ENCODE measurements around the gene HGFAC. TPM values are rescaled to one million over a fixed set of nuclear protein-coding genes. Genes with fewer than 3 reads are reported as not detected.
A peak's percentile ranks its signal among the peaks of the same experiment; 100 is the strongest.

HGFAC gene
- total RNA-seq, 1 experiment from 2014 or later, result 0.37 TPM

DNA sequence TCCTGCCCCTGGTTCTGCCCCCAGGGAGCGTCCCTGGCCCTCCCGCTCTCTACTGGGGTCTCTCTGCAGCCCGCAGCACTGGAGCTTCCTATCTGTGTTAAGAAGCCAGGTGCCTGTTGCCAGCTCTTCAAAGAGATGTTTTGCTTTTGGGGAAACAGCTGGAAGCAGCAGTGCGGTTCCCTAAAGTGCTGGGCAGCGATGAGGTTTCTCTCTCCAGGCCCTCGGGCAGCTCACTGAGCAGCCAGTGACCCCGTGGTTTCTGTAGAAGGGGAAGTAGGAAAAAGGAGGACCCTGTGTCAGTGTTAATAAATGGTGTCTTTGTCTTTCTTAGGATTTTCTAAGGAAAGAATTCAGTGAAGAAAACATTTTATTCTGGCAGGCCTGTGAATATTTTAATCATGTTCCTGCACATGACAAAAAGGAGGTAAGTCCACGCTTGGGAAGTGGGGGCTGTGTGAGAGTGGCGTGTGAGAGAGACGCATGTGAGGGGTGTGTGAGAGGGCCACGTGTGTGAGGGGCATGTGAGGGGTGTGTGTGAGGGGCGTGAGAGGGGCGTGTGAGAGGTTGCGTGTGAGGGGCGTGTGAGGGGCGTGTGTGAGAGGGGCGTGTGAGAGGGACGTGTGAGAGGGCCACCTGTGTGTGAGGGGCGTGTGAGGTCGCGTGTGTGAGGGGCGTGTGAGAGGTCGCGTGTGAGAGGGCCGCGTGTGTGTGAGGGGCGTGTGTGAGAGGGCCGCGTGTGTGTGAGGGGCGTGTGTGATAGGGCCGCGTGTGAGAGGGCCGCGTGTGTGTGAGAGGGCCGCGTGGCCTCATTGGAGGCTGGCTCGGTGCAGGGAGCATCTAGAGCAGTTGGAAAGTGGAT lies 27.1 kb upstream of the HGFAC start:
- DNase-seq, result peak; percentile 18
- TF ChIP-seq, protein P1, sequence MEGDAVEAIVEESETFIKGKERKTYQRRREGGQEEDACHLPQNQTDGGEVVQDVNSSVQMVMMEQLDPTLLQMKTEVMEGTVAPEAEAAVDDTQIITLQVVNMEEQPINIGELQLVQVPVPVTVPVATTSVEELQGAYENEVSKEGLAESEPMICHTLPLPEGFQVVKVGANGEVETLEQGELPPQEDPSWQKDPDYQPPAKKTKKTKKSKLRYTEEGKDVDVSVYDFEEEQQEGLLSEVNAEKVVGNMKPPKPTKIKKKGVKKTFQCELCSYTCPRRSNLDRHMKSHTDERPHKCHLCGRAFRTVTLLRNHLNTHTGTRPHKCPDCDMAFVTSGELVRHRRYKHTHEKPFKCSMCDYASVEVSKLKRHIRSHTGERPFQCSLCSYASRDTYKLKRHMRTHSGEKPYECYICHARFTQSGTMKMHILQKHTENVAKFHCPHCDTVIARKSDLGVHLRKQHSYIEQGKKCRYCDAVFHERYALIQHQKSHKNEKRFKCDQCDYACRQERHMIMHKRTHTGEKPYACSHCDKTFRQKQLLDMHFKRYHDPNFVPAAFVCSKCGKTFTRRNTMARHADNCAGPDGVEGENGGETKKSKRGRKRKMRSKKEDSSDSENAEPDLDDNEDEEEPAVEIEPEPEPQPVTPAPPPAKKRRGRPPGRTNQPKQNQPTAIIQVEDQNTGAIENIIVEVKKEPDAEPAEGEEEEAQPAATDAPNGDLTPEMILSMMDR (conservative IDR thresholded peaks at IDR 0.05), result no peak
- Histone ChIP-seq H3K4me2 (ENCODE audit: insufficient read depth, insufficient read length, low read length) (no peak overlapping the region), H2AFZ (ENCODE audit: low read length) (no peak overlapping the region), H3K23me2 (ENCODE audit: insufficient read length, low read depth, low read length, poor library complexity, severe bottlenecking) (no peaks in the 10 kb centered on the region), H3K9ac (ENCODE audit: extremely low read depth, insufficient read length, low read length) (no peak overlapping the region), H3K27ac (ENCODE audit: insufficient read length, low read depth, low read length) (no peak overlapping the region), H3K27me3 (ENCODE audit: insufficient read depth, low read length) (no peaks in the 10 kb centered on the region), H4K20me1 (ENCODE audit: control insufficient read depth, insufficient read depth, insufficient read length) (no peaks in the 10 kb centered on the region), H2BK5ac (ENCODE audit: insufficient read length, low read length) (no peak overlapping the region), H3K56ac (ENCODE audit: insufficient read length, low read depth, low read length) (no peak overlapping the region), H2AK5ac (ENCODE audit: insufficient read length, low read length) (no peak overlapping the region), H3K4ac (ENCODE audit: low read depth, low read length) (no peak overlapping the region), H4K91ac (ENCODE audit: insufficient read length, low read depth, low read length) (no peak overlapping the region), H2BK120ac (ENCODE audit: low read depth, low read length, poor library complexity, severe bottlenecking) (no peak overlapping the region), H2BK12ac (ENCODE audit: insufficient read length, low read depth, low read length) (no peak overlapping the region), H3K18ac (ENCODE audit: insufficient read length, low read depth, low read length) (peak overlapping the region; percentile 35), H4K8ac (replicated peaks; ENCODE audit: insufficient read length, low read depth, low read length) (no peak overlapping the region), H3K79me2 (ENCODE audit: insufficient read depth, low read length) (no peaks in the 10 kb centered on the region), H2BK20ac (ENCODE audit: low read depth, low read length, poor library complexity, severe bottlenecking) (no peak overlapping the region), H3K14ac (ENCODE audit: insufficient read depth, low read length) (no peak overlapping the region; the same call in 1 of the 2 replicates), H3K9me3 (ENCODE audit: control insufficient read depth, low read depth, low read length) (no peaks in the 10 kb centered on the region), H3K23ac (ENCODE audit: insufficient read length, low read depth, low read length) (no peak overlapping the region), H3T11ph (ENCODE audit: low read length) (no peak overlapping the region), H4K5ac (ENCODE audit: insufficient read length, low read depth, low read length) (no peak overlapping the region), H2BK15ac (ENCODE audit: low read depth, low read length) (no peak overlapping the region), H3K4me1 (ENCODE audit: insufficient read depth, low read length) (no peaks in the 10 kb centered on the region), H3K79me1 (ENCODE audit: insufficient read depth, low read depth, low read length, poor library complexity, severe bottlenecking) (no peaks in the 10 kb centered on the region)
- no peaks in the 10 kb centered on the region for H3K9me3 Mint-ChIP-seq
- H3K4me3 Mint-ChIP-seq, result no peak overlapping the region
- no peaks in the 10 kb centered on the region; the same call in 1 of the 2 replicates for H3K27me3 Mint-ChIP-seq (ENCODE audit: low read depth)
- peaks cover 0 to 30% (median 2%) of the 10 kb centered on the region in 3 experiments; a peak in 4 of 7 replicates for H3K36me3 Mint-ChIP-seq (ENCODE audit: insufficient read depth in 1 of 3, low read depth in 3 of 3)
- WGBS (ENCODE audit: extremely low coverage, insufficient read length, low lambda C conversion rate), result no CpG with 5 or more reads among the region's 37 CpGs
- H3K27ac Mint-ChIP-seq, result peak overlapping the region; percentile 22 to 72 (median 37); a peak in 2 of 7 replicates
- H3K4me1 Mint-ChIP-seq, result 0 out of 4 replicates have a peak, but pooled peaks cover 0 to 5% of the 10 kb centered on the region in 2 experiments

Measured in H9 (cell line).